SK-N-MC (cell line): Measurements from ENCODE around the gene FRMD3.

ENCODE experiments used
- EZH2 ChIP-seq: fragments of 200-600 bp; sonication (generic); IDR thresholded peaks from one replicate; pipeline ENCODE4 v1.6.1; 2017; ENCODE audit warnings: antibody characterized with exemption
- FOXP2 ChIP-seq: optimal IDR thresholded peaks from 2 replicates; pipeline ENCODE3; 2011; ENCODE audit warnings: mild to moderate bottlenecking, moderate library complexity; ENCODE audit not compliant: insufficient read depth; ENCODE audit errors: extremely low read length, control extremely low read depth
- POLR2AphosphoS5 ChIP-seq: IDR thresholded peaks from 2 replicates; pipeline ENCODE4 v1.6.1; 2012; ENCODE audit warnings: mild to moderate bottlenecking, low read depth, low read length, borderline replicate concordance

DNA sequence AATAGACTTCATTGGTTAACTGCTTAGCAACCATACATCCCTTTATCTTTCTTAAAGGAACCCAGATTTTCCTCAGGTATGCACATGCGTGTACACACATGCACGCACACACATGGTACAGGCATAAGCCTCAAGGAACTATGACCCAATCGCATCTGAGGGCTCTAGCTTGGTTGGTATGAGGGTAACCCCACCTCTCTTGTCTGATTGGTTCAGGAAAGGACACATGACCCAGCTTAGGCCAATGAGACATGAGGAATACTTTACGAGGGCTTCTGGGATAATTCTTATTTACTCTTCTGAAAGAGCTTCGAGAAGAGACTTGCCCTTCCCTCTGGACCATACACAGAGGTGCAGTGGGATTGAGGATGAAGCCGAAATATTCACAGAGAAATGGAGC is 141.9 kb downstream of the FRMD3 start:
- TF ChIP-seq POLR2AphosphoS5 (no peak), EZH2 (no peak), FOXP2 (no peak)
